GM18526 (cell line): ENCODE data around the gene CHST6.

Experiments
- POLR2A ChIP-seq: IDR thresholded peaks from 3 replicates; pipeline ENCODE4 v1.6.1; 2011; ENCODE audit not compliant: insufficient read length; ENCODE audit errors: extremely low read depth

Gene CHST6

GRCh38 chr16:75495076-75495674, at the start of gene CHST6:
CHST6 (minus strand) TSS chr16:75495441; CDS start chr16:75479828, 15,613 bp downstream.
- no peak for TF ChIP-seq POLR2A

DNA sequence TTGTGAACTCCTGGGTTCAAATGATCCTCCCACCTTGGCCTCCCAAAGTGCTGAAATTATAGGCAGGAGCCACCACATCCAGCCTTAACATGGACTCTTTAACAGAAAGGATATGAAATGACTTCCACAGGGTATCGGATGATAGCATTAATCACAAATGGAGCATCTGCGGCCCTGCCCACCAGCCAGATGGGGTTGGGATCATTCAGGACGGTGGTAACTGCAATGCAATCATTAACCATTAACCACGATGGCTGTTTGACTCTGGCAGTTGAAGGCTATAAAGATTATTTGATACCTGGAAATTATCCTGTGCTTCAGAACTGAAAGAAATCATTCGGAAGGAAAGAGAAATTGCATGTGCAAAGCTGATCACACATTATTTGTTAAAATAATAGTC, 46.0 kb upstream of the CHST6 start:
- TF ChIP-seq POLR2A, result no peak

- no peak for TF ChIP-seq POLR2A
These were observed 42.5 kb upstream of the CHST6 start for GRCh38 chr16:75537776-75538175.

DNA sequence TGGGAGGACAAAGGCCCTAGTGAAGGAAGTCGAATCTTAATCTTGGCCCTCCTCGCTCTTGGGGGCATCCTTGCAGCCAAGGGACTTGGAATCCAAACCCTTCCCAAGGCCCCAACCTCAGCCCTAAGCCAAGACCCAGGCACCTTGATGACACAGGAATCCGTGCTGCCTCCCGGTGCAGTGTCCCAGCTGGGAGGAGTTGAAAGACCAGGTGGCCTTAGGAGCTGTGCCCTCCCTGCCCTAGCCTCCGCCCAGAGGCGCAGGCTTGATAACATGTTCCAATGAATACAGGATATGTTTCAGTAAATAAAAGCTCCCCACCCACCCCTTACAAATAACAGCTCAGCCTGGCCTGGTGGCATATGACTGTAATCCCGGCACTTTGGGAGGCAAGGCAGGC, 40.7 kb upstream of the CHST6 start, which contains the start of gene CHST5:
Gene CHST5, minus strand, starts transcription at position 208 of the 400 bp plus-strand sequence. CDS start 5,724 bp downstream, outside the sequence.
- no peak for TF ChIP-seq POLR2A

DNA sequence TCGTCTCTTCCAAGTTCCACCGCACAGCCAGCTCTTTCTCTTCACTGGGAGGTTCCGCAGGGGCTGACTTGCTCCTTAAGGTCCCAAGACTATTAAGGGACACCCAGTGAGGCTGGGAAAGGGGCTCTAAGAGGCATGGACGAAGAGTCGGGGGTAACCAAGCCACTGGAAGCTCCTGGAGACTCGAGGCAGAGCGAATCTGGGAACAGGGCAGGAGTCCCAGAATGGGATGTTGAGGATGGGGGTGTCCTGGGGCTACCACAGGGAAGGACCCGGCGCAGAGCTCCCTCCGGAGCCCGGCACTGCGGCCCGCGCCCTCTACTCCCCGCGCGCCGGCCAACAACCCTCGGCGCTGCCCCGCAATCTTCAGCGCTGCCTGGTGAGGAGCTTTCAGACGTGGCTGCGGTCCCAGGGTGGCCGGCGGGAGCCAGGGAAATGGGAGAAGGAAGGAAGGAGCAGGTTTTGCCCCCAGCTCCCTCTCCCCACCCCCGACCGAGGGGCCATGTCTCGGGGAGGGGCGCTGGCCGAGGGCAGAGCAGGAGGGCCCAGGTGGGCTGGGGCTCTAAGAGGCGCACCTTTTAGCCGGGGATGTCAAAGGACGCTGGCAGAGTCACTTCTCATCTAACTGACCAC, 40.1 kb upstream of the CHST6 start:
- no peak for TF ChIP-seq POLR2A

DNA sequence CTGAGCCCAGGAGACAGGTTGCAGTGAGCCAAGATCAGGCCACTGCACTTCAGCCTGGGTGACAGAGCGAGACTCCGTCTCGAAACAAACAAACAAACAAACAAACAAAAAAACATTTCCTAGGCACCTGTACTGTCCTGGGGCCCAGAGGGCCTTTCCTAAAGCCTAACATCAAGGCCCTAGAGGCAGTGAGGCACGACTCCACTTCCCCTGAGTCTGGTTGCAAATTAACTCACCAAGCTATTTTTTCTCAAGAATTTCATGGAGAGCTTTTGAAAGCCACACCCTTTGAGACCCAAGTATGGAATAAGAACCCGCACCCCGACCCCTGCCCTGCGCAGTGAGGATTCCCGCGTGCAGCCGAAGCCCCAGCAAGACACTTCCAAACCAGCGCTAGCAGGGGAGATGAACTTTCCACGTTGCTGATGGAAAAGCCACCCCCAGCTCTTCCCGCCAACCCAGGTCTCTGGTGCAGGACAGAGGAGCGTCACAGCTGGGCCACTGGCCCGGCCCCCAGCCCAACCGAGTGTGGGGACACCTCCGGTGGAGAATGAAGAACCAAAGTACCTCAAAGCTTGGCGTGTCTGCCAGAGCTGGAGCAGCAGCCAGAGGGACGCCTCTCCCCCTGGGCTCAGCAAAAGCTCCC, 39.4 kb upstream of the CHST6 start:
- no peak for TF ChIP-seq POLR2A

- TF ChIP-seq POLR2A, result no peak
These were observed 37.5 kb upstream of the CHST6 start for GRCh38 chr16:75532791-75533190.

DNA sequence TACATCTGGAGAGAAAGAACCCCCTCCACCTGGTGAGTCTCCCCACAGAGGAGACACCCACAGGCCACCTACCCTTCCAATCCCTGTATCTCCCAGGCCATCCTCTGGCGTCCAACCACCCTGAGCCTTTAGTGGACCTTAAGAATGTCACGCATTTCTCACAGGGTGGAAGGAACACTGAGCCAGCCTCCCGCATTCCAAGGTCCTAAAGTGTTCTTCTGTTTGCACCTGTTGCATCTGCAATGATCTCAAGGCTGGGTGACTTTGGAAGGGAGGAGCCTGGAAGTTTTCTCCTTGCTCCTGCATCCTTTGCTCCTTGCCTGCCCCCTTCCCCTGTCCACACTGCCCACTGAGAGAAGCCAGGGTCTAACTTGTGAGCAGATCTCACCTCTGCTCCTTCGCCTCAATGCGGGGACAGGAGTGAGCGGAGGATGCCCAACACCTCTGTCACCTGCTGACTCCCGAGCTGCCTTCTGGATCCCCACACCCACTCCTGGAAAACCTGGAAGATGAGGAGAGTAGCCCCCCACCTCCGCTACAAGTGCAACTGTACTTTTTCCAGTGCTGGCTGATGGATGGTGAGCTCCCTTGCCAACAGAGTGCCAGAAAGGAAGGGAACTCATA, 37.0 kb upstream of the CHST6 start:
- no peak for TF ChIP-seq POLR2A

GRCh38 chr16:75529959-75530358, 34.7 kb upstream of the CHST6 start:
- TF ChIP-seq POLR2A, result no peak

GRCh38 chr16:75529056-75529905, 34.0 kb upstream of the CHST6 start:
- no peak for TF ChIP-seq POLR2A

DNA sequence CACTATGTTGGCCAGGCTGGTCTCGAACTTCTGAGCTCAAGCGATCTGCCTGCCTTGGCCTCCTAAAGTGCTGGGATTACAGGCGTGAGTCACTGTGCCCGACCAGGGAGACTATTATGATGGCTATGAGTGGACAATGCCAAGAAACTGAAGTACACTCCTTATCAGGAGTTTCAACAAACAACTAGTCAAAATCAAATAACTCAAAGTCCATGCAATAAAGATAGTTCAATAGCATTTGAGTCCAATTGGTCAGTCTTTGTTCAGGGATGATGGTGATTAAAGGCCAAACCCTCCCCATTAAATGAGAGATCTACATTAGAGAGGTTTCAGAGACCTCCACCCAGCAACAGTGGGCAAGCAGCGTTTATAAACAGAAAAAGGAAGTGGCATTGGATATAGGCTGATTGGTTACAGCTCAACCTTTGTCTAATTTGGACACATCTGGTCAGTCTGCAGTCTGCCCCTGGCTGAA, 32.6 kb upstream of the CHST6 start:
- TF ChIP-seq POLR2A, result no peak

GRCh38 chr16:75526032-75526790, 31.0 kb upstream of the CHST6 start:
- no peak for TF ChIP-seq POLR2A

- TF ChIP-seq POLR2A, result no peak
These were observed 23.9 kb upstream of the CHST6 start for GRCh38 chr16:75519175-75519574.

- TF ChIP-seq POLR2A, result no peak
These were observed 19.1 kb upstream of the CHST6 start for GRCh38 chr16:75514296-75514695.
